ENCODE data around the gene BAZ1B.

BAZ1B gene, protein sequence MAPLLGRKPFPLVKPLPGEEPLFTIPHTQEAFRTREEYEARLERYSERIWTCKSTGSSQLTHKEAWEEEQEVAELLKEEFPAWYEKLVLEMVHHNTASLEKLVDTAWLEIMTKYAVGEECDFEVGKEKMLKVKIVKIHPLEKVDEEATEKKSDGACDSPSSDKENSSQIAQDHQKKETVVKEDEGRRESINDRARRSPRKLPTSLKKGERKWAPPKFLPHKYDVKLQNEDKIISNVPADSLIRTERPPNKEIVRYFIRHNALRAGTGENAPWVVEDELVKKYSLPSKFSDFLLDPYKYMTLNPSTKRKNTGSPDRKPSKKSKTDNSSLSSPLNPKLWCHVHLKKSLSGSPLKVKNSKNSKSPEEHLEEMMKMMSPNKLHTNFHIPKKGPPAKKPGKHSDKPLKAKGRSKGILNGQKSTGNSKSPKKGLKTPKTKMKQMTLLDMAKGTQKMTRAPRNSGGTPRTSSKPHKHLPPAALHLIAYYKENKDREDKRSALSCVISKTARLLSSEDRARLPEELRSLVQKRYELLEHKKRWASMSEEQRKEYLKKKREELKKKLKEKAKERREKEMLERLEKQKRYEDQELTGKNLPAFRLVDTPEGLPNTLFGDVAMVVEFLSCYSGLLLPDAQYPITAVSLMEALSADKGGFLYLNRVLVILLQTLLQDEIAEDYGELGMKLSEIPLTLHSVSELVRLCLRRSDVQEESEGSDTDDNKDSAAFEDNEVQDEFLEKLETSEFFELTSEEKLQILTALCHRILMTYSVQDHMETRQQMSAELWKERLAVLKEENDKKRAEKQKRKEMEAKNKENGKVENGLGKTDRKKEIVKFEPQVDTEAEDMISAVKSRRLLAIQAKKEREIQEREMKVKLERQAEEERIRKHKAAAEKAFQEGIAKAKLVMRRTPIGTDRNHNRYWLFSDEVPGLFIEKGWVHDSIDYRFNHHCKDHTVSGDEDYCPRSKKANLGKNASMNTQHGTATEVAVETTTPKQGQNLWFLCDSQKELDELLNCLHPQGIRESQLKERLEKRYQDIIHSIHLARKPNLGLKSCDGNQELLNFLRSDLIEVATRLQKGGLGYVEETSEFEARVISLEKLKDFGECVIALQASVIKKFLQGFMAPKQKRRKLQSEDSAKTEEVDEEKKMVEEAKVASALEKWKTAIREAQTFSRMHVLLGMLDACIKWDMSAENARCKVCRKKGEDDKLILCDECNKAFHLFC (N-terminal part only)

DNA sequence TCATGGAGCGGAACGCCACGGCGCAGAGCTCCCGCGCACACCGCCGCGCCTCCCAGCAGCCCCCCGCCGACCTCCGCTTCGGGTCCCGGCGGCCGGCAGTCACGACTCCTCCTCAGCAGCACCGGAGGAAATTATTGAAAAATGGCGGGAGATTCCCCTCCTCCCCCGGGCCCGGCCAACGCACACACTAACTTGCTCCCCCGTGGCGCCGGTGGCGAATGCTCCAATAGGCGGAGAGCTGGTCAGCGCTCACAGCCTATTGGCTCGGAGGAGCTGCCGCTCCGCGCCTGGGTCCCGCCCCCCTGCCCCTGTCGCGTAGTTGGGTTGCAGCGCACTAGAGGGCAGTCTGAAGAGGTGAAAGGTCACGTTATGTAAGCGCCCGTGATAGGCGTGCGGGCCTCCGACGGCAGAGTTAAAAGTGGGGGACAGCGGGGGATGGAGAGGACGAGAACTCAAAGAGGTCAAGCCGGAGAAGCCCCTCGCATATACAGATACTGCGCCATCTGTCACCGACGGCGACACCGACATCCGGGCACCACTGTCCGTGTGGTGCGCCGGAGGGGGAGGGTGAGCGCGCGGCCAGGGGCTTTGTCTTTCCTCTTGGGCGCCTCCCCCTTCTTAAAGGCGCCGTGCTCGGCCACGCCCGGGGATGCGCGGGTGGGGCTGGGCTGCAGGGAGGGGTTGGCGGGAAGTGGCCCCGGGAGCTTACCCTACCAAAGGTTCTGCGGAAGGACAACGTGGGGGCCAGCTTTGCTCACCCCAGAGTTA, at the start of gene BAZ1B:
Gene BAZ1B (minus strand): TSS at position 189 of the 768 bp plus-strand sequence. CDS start 360 bp downstream, outside the sequence.
- no peaks in the 10 kb centered on the region for H3K27me3 ChIP-seq (ENCODE audit: control insufficient read depth, low read length)

DNA sequence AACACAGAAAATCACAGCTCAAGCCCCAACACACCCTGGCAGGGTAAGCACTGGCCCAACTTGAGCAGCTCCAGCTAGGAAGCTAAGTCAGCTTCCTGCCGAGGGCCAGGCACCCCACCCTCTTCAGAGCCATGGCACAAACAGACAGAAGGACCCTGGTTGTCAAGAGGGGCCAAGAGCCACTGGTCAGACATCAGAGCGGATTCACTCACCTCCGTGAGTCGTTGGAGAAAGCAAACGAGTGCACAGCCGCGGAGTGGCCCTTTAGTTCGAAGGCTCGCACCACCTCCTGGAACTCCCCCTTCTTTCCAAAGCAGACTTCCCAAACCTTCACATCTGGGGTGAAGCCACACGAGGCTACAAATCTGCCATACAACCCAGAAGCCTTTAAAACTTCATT, 48.9 kb upstream of the BAZ1B start:
- no peak overlapping the region for H3K4me2 ChIP-seq (ENCODE audit: low read length)
- peaks cover 67% of the 10 kb centered on the region for H3K36me3 ChIP-seq (ENCODE audit: control insufficient read depth, low read length)
- no peaks in the 10 kb centered on the region for H4K20me1 ChIP-seq (ENCODE audit: control insufficient read depth, insufficient read depth, low read depth, low read length)
- H3K9me3 ChIP-seq (ENCODE audit: control insufficient read depth, insufficient read depth, low read length), result no peaks in the 10 kb centered on the region
- no peak overlapping the region for H3K27ac ChIP-seq (ENCODE audit: low read depth, low read length)
- no peak for TF ChIP-seq CTCF (IDR thresholded peaks at IDR 0.05; ENCODE audit: low read depth, low read length, poor library complexity, severe bottlenecking)
- H3K9me2 ChIP-seq (replicated peaks; ENCODE audit: control insufficient read depth, low read length), result no peaks in the 10 kb centered on the region
- no peak overlapping the region for H3K4me3 ChIP-seq (ENCODE audit: low read length)
- H3K79me2 ChIP-seq (ENCODE audit: control insufficient read depth, low read length), result peaks cover 14% of the 10 kb centered on the region
- no peaks in the 10 kb centered on the region for H3F3A ChIP-seq (ENCODE audit: control insufficient read depth, insufficient read depth)
- H3K27me3 ChIP-seq (ENCODE audit: control insufficient read depth, low read length), result no peaks in the 10 kb centered on the region
- peaks cover 3% of the 10 kb centered on the region; the same call in 1 of the 2 replicates for H3K4me1 ChIP-seq (ENCODE audit: control insufficient read depth, low read length)

More for the DNA sequence above, at the start of gene BAZ1B:
- TF ChIP-seq EZH2phosphoT487 (IDR thresholded peaks at IDR 0.05; ENCODE audit: borderline replicate concordance, low read length) (no peak), CTCF (IDR thresholded peaks at IDR 0.05; ENCODE audit: low read depth, low read length, poor library complexity, severe bottlenecking) (no peak)
- Histone ChIP-seq H3K4me2 (ENCODE audit: low read length) (peak within 1 kb of the TSS; percentile 98), H3K9me3 (ENCODE audit: control insufficient read depth, insufficient read depth, low read length) (no peaks in the 10 kb centered on the region), H3K79me2 (ENCODE audit: control insufficient read depth, low read length) (peaks cover 78% of the 10 kb centered on the region), H3K9me2 (replicated peaks; ENCODE audit: control insufficient read depth, low read length) (no peaks in the 10 kb centered on the region), H3K4me3 (ENCODE audit: low read length) (peak within 1 kb of the TSS; percentile 90), H3F3A (ENCODE audit: control insufficient read depth, insufficient read depth) (peaks cover 32% of the 10 kb centered on the region), H3K27ac (ENCODE audit: low read depth, low read length) (peak within 1 kb of the TSS; percentile 78), H3K4me1 (ENCODE audit: control insufficient read depth, low read length) (peaks cover 74% of the 10 kb centered on the region), H3K36me3 (ENCODE audit: control insufficient read depth, low read length) (peaks cover 45% of the 10 kb centered on the region), H4K20me1 (ENCODE audit: control insufficient read depth, insufficient read depth, low read depth, low read length) (peaks cover 31% of the 10 kb centered on the region)

DNA sequence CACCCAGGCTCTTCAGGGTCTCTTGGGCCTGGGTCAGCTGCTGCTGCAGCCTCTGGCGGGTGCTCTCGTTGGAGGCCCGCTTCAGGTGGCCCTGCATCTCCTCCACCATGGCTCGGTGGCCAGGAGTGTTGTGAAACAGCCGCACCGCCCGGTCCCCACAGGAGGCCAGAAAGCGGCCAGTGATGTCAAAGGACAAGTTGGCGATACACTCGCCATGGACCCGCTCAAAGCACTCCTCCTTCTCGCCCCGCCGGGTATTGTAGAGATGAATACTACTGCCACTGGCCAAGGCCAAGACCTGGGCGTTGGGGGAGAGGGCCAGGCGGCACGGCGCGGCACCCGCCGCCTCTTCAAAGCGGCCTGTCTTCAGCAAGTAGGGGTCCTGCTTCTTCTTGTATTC, 48.4 kb upstream of the BAZ1B start:
- no peaks in the 10 kb centered on the region for H3K9me3 ChIP-seq (ENCODE audit: control insufficient read depth, insufficient read depth, low read length)
- H3K27me3 ChIP-seq (ENCODE audit: control insufficient read depth, low read length), result 0 out of 2 replicates have a peak, but pooled peaks cover 2% of the 10 kb centered on the region
- H3F3A ChIP-seq (ENCODE audit: control insufficient read depth, insufficient read depth), result no peaks in the 10 kb centered on the region
- peaks cover 10% of the 10 kb centered on the region for H3K79me2 ChIP-seq (ENCODE audit: control insufficient read depth, low read length)
- H3K36me3 ChIP-seq (ENCODE audit: control insufficient read depth, low read length), result peaks cover 64% of the 10 kb centered on the region
- H3K4me1 ChIP-seq (ENCODE audit: control insufficient read depth, low read length), result peaks cover 5% of the 10 kb centered on the region; the same call in 1 of the 2 replicates
- no peaks in the 10 kb centered on the region for H4K20me1 ChIP-seq (ENCODE audit: control insufficient read depth, insufficient read depth, low read depth, low read length)
- H3K4me2 ChIP-seq (ENCODE audit: low read length), result no peak overlapping the region
- no peaks in the 10 kb centered on the region for H3K9me2 ChIP-seq (replicated peaks; ENCODE audit: control insufficient read depth, low read length)
- no peak overlapping the region for H3K27ac ChIP-seq (ENCODE audit: low read depth, low read length)
- H3K4me3 ChIP-seq (ENCODE audit: low read length), result no peak overlapping the region
- TF ChIP-seq CTCF (IDR thresholded peaks at IDR 0.05; ENCODE audit: low read depth, low read length, poor library complexity, severe bottlenecking) (no peak), EZH2phosphoT487 (IDR thresholded peaks at IDR 0.05; ENCODE audit: borderline replicate concordance, low read length) (no peak)
